ENCODE measurements around the gene SGTA. TPM values are rescaled to one million over a fixed set of nuclear protein-coding genes. Genes with fewer than 3 reads are reported as not detected.

SGTA gene
- total RNA-seq, 1 donor = 39.4 TPM

DNA sequence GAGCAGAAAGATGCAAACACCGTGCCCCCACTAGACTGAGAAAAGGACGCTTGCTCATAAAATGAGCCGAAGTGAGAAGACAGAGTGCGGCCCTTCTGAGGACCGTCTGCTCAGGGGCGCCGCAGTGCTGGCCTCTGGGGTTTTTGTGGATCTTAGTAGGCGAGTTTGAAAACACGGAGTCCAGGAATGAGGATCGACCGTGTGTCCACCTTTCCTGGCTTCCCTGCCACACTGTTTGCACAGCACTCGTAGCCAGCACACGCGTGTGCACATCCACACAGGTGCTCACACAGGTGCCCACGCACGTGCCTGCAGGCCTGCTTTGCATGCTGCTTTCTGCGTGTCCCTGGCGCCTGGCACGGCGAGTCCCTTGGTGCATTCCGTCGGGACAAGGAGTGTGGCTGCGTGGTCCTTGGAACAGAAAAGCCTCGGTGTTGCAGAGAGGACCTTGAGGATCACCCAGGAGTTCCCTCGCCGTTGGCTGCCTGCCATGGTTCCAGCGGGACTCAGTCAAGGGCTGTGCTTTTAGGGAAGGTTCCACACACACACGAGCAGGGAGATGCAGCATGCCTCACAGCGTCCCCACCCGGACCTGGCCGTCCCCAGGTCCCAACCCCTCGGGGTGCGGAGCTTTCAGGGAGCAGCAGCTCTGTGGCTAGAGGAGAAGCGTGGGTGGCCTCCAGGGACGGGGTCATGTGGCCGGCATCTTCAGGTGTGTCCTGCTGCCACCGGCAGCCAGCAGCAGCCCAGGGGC, 26.5 kb upstream of the SGTA start:
- DNase-seq (ENCODE audit: low read depth) = no peak
- no peak overlapping the region for H3K4me3 ChIP-seq (ENCODE audit: low read depth, low read length)
- TF ChIP-seq, protein P1, sequence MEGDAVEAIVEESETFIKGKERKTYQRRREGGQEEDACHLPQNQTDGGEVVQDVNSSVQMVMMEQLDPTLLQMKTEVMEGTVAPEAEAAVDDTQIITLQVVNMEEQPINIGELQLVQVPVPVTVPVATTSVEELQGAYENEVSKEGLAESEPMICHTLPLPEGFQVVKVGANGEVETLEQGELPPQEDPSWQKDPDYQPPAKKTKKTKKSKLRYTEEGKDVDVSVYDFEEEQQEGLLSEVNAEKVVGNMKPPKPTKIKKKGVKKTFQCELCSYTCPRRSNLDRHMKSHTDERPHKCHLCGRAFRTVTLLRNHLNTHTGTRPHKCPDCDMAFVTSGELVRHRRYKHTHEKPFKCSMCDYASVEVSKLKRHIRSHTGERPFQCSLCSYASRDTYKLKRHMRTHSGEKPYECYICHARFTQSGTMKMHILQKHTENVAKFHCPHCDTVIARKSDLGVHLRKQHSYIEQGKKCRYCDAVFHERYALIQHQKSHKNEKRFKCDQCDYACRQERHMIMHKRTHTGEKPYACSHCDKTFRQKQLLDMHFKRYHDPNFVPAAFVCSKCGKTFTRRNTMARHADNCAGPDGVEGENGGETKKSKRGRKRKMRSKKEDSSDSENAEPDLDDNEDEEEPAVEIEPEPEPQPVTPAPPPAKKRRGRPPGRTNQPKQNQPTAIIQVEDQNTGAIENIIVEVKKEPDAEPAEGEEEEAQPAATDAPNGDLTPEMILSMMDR (IDR thresholded peaks at IDR 0.05; ENCODE audit: insufficient read depth, low read length) = no peak

DNA sequence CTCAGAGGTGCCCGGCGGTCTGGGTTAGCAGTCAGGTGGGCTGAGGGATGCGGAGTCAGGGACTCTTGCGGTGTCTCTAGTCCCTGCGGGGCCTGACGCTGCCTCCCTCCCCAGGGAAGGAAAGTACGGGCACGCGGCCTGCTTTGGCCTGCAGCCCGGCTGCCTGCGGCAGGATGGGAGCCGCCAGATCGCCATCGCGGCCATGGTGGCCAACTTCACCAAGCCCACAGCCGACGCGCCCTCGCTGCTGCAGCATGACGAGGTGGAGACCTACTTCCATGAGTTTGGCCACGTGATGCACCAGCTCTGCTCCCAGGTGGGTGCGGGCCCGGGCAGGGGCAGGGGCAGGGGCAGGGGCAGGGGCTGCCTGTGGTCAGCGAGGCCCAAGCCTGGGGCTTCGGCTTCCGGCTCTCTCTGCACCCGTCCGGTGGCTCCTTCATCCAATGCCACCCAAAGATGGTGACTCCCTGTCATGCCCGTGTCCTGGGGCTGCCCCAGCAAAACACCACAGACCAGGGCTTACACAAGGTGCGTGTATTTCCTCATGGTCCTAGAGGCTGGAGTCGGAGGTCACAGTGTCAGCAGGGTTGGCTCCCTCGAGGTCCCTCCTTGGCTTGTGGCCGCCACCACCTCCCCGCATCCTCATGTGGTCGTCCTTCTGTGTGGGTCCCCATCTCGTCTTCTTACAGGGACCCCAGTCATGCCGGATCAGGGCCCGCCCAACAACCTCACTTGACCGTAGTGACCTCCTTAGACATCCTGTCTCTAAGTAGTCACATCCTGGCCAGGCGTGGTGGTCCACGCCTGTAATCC, 25.3 kb upstream of the SGTA start:
- no peak overlapping the region for H3K4me3 ChIP-seq (ENCODE audit: low read depth, low read length)
- DNase-seq (ENCODE audit: low read depth) = no peak
- TF ChIP-seq, protein P1 (IDR thresholded peaks at IDR 0.05; ENCODE audit: insufficient read depth, low read length) = no peak

DNA sequence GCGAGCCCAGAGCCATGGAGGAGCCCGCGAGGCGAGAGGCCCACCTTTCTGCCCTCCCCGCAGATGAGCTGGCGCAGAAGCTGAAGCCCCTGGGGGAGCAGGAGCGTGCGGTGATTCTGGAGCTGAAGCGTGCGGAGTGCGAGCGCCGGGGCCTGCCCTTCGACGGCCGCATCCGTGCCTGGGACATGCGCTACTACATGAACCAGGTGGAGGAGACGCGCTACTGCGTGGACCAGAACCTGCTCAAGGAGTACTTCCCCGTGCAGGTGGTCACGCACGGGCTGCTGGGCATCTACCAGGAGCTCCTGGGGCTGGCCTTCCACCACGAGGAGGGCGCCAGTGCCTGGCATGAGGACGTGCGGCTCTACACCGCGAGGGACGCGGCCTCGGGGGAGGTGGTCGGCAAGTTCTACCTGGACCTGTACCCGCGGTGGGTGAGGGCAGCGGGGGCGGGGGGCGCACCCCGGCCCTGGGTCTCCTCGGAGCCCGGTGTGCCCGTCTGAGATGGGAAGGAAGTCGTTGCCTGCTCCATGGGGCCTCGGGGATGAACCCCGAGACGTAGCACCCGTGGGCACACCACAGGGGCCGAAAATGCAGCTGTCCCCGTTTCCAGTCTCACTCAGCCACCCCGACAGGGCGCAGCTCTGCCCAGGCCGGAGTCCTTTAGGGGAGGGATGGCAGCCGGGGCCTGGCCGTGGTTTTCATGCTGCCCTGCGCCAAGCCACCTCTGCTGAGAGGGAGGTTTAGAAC, 24.5 kb upstream of the SGTA start:
- TF ChIP-seq, protein P1 (IDR thresholded peaks at IDR 0.05; ENCODE audit: insufficient read depth, low read length) = no peak
- no peak for DNase-seq (ENCODE audit: low read depth)
- H3K4me3 ChIP-seq (ENCODE audit: low read depth, low read length) = no peak overlapping the region

DNA sequence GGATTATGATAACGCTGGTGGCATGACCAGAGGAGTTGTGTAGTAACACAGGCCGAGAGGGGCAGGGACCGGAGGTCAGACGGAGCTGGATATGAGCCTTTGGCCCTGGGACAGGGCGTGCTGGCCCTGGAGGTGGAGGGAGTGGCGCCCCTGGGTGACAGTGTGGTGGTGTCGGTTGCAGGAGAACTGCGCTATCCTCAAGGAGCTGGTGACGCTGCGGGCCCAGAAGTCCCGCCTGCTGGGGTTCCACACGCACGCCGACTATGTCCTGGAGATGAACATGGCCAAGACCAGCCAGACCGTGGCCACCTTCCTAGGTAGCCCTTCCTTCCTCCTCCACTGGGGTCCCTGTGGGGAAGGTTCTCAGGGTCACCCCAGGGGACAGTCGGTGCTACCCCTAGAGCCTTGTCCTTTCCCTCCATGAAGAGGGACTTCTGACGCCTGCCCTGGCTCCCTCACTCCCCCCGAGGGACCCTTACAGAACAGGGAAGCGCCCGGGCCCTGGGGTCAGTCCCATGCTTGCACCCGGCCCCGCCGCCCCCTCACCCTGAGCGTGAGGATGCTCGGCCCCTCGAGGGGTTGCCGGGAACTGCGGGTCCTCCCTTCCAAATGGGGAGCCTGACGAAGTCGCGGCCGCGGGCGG, 23.8 kb upstream of the SGTA start:
- no peak for DNase-seq (ENCODE audit: low read depth)
- TF ChIP-seq, protein P1 (IDR thresholded peaks at IDR 0.05; ENCODE audit: insufficient read depth, low read length) = no peak
- no peak overlapping the region for H3K4me3 ChIP-seq (ENCODE audit: low read depth, low read length)

DNA sequence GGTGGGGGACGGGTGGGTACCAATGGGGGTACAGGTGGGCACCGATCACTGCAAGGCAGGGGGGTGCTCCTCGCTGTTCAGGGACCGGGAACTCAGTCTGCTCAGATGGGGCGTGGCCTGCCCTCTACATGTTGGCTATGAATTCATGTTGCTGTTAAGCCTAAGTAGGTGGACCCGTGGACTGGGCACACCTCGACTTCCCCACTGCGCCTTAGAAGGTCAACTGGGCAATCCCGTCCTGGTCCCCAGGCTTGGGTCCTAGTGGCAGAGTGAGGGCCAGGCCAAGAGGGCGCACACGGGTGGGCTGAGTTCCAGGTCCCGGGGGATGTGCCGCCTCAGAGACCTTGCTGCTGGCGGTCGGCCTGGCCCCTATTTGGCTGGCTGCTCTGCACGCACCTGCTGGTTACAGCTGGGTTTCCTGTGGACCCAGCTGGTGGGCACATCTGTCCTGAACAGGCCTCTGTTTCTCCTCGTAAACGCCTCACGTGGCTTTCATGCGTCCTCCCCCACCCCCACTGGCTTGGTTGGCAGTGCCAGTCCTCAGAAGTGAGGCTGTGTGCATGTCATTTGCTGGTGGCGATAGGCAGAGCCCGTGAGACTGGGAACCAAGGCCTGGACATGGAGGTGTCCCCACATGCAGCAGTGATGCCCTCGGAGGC, 23.0 kb upstream of the SGTA start:
- TF ChIP-seq, protein P1 (IDR thresholded peaks at IDR 0.05; ENCODE audit: insufficient read depth, low read length) = no peak
- no peak overlapping the region for H3K4me3 ChIP-seq (ENCODE audit: low read depth, low read length)
- DNase-seq (ENCODE audit: low read depth) = no peak
